AG04450 (cell line): Measurements from ENCODE around the gene RPS6KA4. TPM values are rescaled to one million over a fixed set of nuclear protein-coding genes. Genes with fewer than 3 reads are reported as not detected.

ENCODE experiments used
- CTCF ChIA-PET: fragments of 300-600, 350-600 bp; formaldehyde crosslinking; extraction: SDS; loops from one replicate; lab custom pipeline; 2022; ENCODE audit warnings: antibody characterized with exemption, inconsistent platforms; lab: Charles Lee
- POLR2A ChIA-PET: fragments of 350-600 bp; formaldehyde crosslinking; extraction: SDS; loops from one replicate; lab custom pipeline; 2021; ENCODE audit warnings: antibody characterized with exemption, inconsistent platforms; lab: Yijun Ruan, JAX
- DNase-seq: peaks from one replicate; pipeline ENCODE4 v3.0.0-alpha.2; 2011; ENCODE audit warnings: low read depth, low spot score
- H3K27ac ChIP-seq: one replicate; pipeline ENCODE4 v1.5.1; 2012; ENCODE audit warnings: low read depth, low read length, control low read depth
- H3K27me3 ChIP-seq: one replicate; pipeline ENCODE4 v1.6.0; 2012; ENCODE audit warnings: low read length; ENCODE audit not compliant: control insufficient read depth, insufficient read depth
- H3K4me3 ChIP-seq: 2 replicates; pipeline ENCODE4 v1.5.1; 2011; ENCODE audit warnings: mild to moderate bottlenecking, low read depth, low read length, control low read depth
- H3K9me3 ChIP-seq: 2 replicates; pipeline ENCODE4 v1.5.1; 2012; ENCODE audit warnings: low read length; ENCODE audit not compliant: control insufficient read depth, insufficient read depth
- CTCF ChIP-seq: IDR thresholded peaks from 2 replicates; pipeline ENCODE4 v1.5.1; 2011; ENCODE audit warnings: low read depth, low read length, control low read depth, inconsistent platforms
- polyA plus RNA-seq: library from polyadenylated mRNA; depleted of rRNA; stranded (reverse); fragments of >200 nt; gene quantifications from 2 replicates; pipeline ENCODE4 v1.2.3, GENCODE V29; 2011

The RPS6KA4 gene
- polyA plus RNA-seq, 1 experiment, result 21.9 TPM

DNA sequence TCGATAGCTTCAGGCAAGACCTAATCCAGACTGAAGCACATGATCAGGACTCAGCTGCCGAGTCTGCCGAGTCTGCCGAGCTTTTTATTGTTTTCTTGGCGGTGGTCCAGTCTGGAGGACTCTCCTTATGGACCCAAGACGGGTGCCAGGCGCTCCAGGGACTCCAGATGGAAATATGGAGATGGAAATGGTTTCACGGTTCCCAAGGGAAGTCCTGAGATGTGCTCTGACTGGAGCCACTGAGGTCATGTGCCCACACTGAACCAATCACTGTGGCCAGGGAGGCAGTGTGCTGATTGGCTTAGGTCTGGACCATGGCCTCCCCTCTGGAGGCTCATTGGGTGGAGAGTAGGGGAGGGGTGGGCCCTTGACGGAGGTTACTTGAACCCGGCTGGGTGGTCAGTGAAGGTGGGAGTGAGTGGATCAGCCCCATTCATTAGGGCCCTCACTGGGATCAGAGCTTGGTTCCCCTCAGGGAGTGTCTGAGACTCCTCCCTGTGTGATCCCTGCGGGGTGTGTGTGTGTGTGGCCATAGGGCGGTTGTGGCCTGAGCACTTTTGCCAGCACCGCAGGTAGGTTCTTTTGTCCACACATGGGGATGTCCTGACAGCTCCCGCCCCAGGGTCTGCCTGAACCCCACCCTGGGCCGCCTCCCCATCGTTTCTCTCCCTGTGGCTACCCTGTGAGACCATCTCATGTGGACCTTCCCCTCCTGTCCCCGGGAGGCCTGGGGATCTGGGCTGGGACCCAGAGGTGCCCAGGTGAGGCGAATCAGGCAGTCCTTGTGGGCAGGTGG, 14.0 kb downstream of the RPS6KA4 start:
- DNase-seq, result no peak
- ChIA-PET CTCF (interaction anchor here (1.0 to 2.3 kb wide), 3 partner anchors 17 to 76 kb away, joined by 3 to 7 read pairs (median 4); no protein-coding TSS in a partner anchor), POLR2A (no interaction called here)
- Histone ChIP-seq H3K4me3 (no peak overlapping the region), H3K27ac (no peak overlapping the region), H3K27me3 (no peaks in the 10 kb centered on the region), H3K9me3 (peaks cover 8% of the 10 kb centered on the region; the same call in 1 of the 2 replicates)
- no peak for TF ChIP-seq CTCF

GRCh38 chr11:64373598-64373974, 14.6 kb downstream of the RPS6KA4 start:
- no peak for TF ChIP-seq CTCF
- Histone ChIP-seq H3K9me3 (peaks cover 4% of the 10 kb centered on the region; the same call in 1 of the 2 replicates), H3K27ac (no peak overlapping the region), H3K27me3 (no peaks in the 10 kb centered on the region), H3K4me3 (no peak overlapping the region)
- no peak for DNase-seq
- ChIA-PET CTCF (interaction anchor here (1.4 kb wide), 1 partner anchor 18 kb away, joined by 3 read pairs; no protein-coding TSS in a partner anchor), POLR2A (no interaction called here)

DNA sequence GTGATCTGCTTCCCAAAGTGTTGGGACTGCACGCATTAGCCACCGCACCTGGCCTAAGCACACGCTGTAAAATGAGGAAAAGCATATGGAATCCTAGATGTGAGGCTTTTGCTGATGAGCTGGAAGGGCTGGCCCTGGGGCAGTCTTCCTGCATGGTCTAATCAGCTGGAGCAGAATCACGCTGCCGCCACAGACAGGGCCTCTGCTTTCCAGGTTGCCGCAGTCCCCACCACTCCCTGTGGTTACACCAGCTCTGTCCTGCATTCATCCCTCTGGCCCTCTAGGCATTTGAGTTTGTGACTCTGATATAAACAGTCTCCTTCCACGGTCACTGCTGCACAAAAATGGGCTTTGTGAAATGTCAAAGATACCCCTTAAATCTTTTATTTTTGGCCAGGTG, 17.1 kb downstream of the RPS6KA4 start:
- H3K9me3 ChIP-seq, result peaks cover 7% of the 10 kb centered on the region; the same call in 1 of the 2 replicates
- H3K4me3 ChIP-seq, result no peak overlapping the region
- no peak for TF ChIP-seq CTCF
- DNase-seq, result no peak
- no peak overlapping the region for H3K27ac ChIP-seq
- ChIA-PET POLR2A (no interaction called here), CTCF (interaction anchor here (1.3 to 2.4 kb wide), 2 partner anchors 22 to 75 kb away, joined by 3 to 8 read pairs; no protein-coding TSS in a partner anchor)
- H3K27me3 ChIP-seq, result peaks cover 8% of the 10 kb centered on the region

GRCh38 chr11:64378335-64378880, 19.4 kb downstream of the RPS6KA4 start:
- Histone ChIP-seq H3K4me3 (no peak overlapping the region), H3K9me3 (peaks cover 7% of the 10 kb centered on the region; the same call in 1 of the 2 replicates), H3K27ac (no peak overlapping the region), H3K27me3 (peaks cover 11% of the 10 kb centered on the region)
- CTCF ChIA-PET, result no interaction called here
- no peak for TF ChIP-seq CTCF
- POLR2A ChIA-PET, result no interaction called here
- DNase-seq, result no peak

GRCh38 chr11:64379160-64379559, 20.2 kb downstream of the RPS6KA4 start:
- DNase-seq, result no peak
- CTCF ChIA-PET, result no interaction called here
- Histone ChIP-seq H3K27me3 (peaks cover 12% of the 10 kb centered on the region), H3K9me3 (peaks cover 7% of the 10 kb centered on the region; the same call in 1 of the 2 replicates), H3K27ac (no peak overlapping the region), H3K4me3 (no peak overlapping the region)
- no peak for TF ChIP-seq CTCF
- POLR2A ChIA-PET, result no interaction called here
